OCI-LY1 (cell line): ENCODE measurements around the gene IGFBPL1.

Experiments used
- H2AFZ ChIP-seq: fragments of 200-600 bp; sonication (generic), shearing (Covaris generic); 2 replicates; pipeline ENCODE4 v1.6.0; 2014; ENCODE audit warnings: antibody characterized with exemption, mild to moderate bottlenecking, low read length
- H3F3A ChIP-seq: fragments of 200-600 bp; sonication (generic), shearing (Covaris generic); 2 replicates; pipeline ENCODE4 v1.6.0; 2014; ENCODE audit warnings: mild to moderate bottlenecking, antibody characterized with exemption, low read length, moderate library complexity; ENCODE audit not compliant: insufficient read depth
- H3K27ac ChIP-seq: fragments of 200-600 bp; sonication (generic); 2 replicates; pipeline ENCODE4 v1.5.1; 2014; ENCODE audit warnings: low read length, mixed run types, mild to moderate bottlenecking, low read depth; ENCODE audit not compliant: poor library complexity, severe bottlenecking
- H3K27me3 ChIP-seq: fragments of 200-600 bp; sonication (generic); 2 replicates; pipeline ENCODE4 v1.6.0; 2014; ENCODE audit warnings: antibody characterized with exemption, mild to moderate bottlenecking, low read length, moderate library complexity; ENCODE audit not compliant: insufficient read depth
- H3K36me3 ChIP-seq: fragments of 200-600 bp; sonication (generic); 2 replicates; pipeline ENCODE4 v1.6.1; 2014; ENCODE audit warnings: mild to moderate bottlenecking, antibody characterized with exemption, low read length, moderate library complexity, mixed read lengths; ENCODE audit not compliant: insufficient read depth
- H3K4me1 ChIP-seq: fragments of 200-600 bp; sonication (generic); 2 replicates; pipeline ENCODE4 v1.5.1; 2014; ENCODE audit warnings: mild to moderate bottlenecking, low read length, moderate library complexity; ENCODE audit not compliant: insufficient read depth, severe bottlenecking
- H3K4me2 ChIP-seq: fragments of 200-600 bp; sonication (generic), shearing (Covaris generic); 2 replicates; pipeline ENCODE4 v1.6.1; 2014; ENCODE audit warnings: low read length
- H3K4me3 ChIP-seq: fragments of 200-600 bp; sonication (generic); 2 replicates; pipeline ENCODE4 v1.5.1; 2014; ENCODE audit warnings: low read length, low read depth, mild to moderate bottlenecking, mixed read lengths; ENCODE audit not compliant: poor library complexity, severe bottlenecking
- H3K79me2 ChIP-seq: fragments of 200-600 bp; shearing (Covaris generic); 2 replicates; pipeline ENCODE4 v1.6.1; 2016; ENCODE audit warnings: mixed run types, low read length, mixed read lengths; ENCODE audit not compliant: insufficient read depth
- H3K9ac ChIP-seq: fragments of 200-600 bp; sonication (generic), shearing (Covaris generic); 2 replicates; pipeline ENCODE4 v1.6.1; 2014; ENCODE audit warnings: mild to moderate bottlenecking, low read length, mixed read lengths
- H3K9me2 ChIP-seq: fragments of 200-600 bp; sonication (generic), shearing (Covaris generic); 2 replicates; pipeline ENCODE4 v1.6.1; 2014; ENCODE audit warnings: low read depth, mild to moderate bottlenecking, low read length, mixed read lengths
- H3K9me3 ChIP-seq: fragments of 200-600 bp; shearing (Covaris generic); 2 replicates; pipeline ENCODE4 v1.6.1; 2014; ENCODE audit warnings: low read length, mixed read lengths
- H4K20me1 ChIP-seq: fragments of 200-600 bp; sonication (generic), shearing (Covaris generic); 2 replicates; pipeline ENCODE4 v1.6.0; 2016; ENCODE audit warnings: mild to moderate bottlenecking, low read length; ENCODE audit not compliant: insufficient read depth
- EZH2 ChIP-seq: fragments of 200-600 bp; sonication (generic), shearing (Covaris generic); IDR thresholded peaks from 2 replicates; pipeline ENCODE4 v1.8.0; 2017; ENCODE audit warnings: borderline replicate concordance, mixed run types, mild to moderate bottlenecking, antibody characterized with exemption, low read length, moderate library complexity, mixed read lengths
- TF ChIP-seq, protein P1 (sequence below): fragments of 200-600 bp; sonication (generic), shearing (Covaris generic); IDR thresholded peaks from 2 replicates; pipeline ENCODE4 v1.5.1; 2017; ENCODE audit warnings: mild to moderate bottlenecking, antibody characterized with exemption, low read length, moderate library complexity, mixed read lengths

The IGFBPL1 gene

DNA sequence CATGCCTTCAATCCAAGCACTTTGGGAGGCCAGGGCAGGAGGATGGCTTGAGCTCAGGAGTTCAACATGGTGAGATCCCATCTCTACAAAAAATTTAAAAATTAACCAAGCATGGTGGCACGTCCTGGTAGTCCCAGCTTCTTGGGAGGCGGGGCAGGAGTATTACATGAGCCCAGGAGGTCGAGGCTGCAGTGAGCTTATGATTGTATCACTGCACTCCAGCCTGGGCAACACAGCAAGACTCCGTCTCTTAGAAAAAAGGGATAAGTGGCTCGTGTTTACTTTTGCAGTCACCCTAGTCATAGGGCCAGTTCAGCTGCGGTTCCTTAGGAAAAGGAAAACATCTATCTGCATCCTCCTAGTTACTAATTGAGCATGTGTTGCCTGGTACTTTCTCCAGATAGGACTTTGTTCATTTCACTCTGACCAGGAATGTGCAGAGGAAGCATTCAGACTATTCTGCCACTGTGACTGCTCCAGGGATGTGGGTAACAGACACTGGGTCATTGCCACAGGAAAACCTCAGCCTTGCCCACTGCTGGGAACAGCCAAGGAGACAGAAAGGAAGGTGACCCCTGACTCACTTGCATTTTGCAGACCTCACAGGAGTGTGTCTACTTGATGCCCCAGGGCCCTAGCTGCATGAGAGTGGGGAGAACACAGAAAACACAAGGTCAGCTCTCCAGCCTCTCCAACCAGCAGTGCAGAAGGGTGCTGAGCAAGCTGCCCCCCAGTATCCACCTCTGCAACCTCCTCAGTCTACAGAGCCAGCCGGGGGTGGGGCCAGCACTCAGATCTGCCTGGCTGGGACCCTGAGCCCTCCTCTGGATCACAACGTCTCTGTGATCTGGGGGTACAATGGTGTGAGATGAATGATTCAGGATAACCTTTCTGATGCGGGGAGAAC lies 65.6 kb downstream of the IGFBPL1 start:
- no peak overlapping the region for H3K4me2 ChIP-seq
- no peaks in the 10 kb centered on the region for H3K9me2 ChIP-seq
- H3K27ac ChIP-seq: no peak overlapping the region
- H3K27me3 ChIP-seq: no peaks in the 10 kb centered on the region
- no peak overlapping the region for H2AFZ ChIP-seq
- no peaks in the 10 kb centered on the region for H3F3A ChIP-seq
- no peaks in the 10 kb centered on the region for H4K20me1 ChIP-seq
- H3K36me3 ChIP-seq: no peaks in the 10 kb centered on the region
- H3K79me2 ChIP-seq: no peaks in the 10 kb centered on the region
- no peak overlapping the region for H3K9ac ChIP-seq
- TF ChIP-seq EZH2: no peak
- TF ChIP-seq, protein P1, sequence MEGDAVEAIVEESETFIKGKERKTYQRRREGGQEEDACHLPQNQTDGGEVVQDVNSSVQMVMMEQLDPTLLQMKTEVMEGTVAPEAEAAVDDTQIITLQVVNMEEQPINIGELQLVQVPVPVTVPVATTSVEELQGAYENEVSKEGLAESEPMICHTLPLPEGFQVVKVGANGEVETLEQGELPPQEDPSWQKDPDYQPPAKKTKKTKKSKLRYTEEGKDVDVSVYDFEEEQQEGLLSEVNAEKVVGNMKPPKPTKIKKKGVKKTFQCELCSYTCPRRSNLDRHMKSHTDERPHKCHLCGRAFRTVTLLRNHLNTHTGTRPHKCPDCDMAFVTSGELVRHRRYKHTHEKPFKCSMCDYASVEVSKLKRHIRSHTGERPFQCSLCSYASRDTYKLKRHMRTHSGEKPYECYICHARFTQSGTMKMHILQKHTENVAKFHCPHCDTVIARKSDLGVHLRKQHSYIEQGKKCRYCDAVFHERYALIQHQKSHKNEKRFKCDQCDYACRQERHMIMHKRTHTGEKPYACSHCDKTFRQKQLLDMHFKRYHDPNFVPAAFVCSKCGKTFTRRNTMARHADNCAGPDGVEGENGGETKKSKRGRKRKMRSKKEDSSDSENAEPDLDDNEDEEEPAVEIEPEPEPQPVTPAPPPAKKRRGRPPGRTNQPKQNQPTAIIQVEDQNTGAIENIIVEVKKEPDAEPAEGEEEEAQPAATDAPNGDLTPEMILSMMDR: no peak
- H3K4me1 ChIP-seq: no peaks in the 10 kb centered on the region
- no peak overlapping the region for H3K4me3 ChIP-seq
- H3K9me3 ChIP-seq: no peaks in the 10 kb centered on the region

DNA sequence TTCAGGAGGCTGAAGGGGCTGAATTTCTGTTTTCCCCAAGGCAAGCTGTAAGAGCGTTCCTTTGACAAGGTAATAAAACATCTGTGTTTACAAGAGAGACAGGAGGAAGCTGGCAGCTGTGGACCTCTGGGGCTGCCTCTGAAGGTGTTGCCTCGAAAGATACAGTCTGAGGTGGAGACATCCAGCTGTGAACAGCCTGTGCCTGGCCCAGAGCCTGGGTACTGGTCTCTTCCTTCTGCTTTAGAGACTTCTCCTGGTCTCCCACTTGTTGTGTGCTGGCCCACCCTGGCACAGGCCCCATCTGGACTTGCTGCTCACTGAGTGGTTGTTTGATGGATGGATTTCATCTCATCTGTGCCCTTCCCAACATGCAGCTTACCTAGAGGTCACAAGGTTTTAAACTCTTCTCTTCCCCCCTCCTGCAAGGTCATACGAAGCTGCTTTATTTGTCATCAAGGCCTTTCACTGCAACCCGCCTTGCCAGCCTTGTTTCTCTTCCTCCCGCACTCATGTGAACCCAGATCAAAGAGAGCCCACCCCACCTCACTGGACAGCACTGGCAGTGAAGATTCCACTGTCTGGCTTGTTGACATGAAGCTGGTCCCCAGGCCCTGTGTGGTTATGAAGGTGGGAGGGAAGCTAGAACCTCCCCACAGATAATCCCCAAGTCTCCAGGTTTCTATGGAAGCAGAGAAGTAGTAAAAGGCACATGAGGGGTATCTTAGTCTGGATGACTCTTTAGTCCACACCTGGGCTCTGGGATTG lies 66.7 kb downstream of the IGFBPL1 start:
- Histone ChIP-seq H3K27me3 (no peaks in the 10 kb centered on the region), H3K79me2 (no peaks in the 10 kb centered on the region), H3K4me2 (no peak overlapping the region), H4K20me1 (no peaks in the 10 kb centered on the region), H2AFZ (no peak overlapping the region), H3K27ac (no peak overlapping the region), H3K4me1 (no peaks in the 10 kb centered on the region), H3F3A (no peaks in the 10 kb centered on the region), H3K9me2 (no peaks in the 10 kb centered on the region), H3K9me3 (no peaks in the 10 kb centered on the region), H3K9ac (no peak overlapping the region), H3K36me3 (no peaks in the 10 kb centered on the region), H3K4me3 (no peak overlapping the region)
- TF ChIP-seq, protein P1: no peak

DNA sequence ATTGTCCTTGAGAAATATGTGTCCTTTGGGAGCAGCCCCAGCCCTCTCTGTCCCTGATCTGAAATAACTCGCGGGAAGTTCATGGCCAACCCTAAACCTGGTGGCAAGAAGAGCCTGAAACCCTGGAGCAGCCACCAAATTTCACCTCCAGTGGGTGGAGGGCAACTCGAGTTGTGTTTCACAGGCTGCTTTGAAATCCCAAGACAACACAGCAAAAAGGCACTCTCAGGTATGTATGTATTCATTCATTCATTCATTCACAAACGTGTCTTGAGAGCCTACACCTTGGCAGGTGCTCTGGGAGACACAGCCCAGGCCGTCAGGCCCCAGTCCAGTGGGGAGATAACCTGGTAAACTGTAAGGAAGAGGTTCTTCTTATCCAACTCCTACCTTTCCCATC lies 67.4 kb downstream of the IGFBPL1 start:
- no peaks in the 10 kb centered on the region for H3K27me3 ChIP-seq
- H3K4me1 ChIP-seq: no peaks in the 10 kb centered on the region
- H3K9ac ChIP-seq: no peak overlapping the region
- no peak overlapping the region for H3K4me3 ChIP-seq
- H3K27ac ChIP-seq: no peak overlapping the region
- no peaks in the 10 kb centered on the region for H3K79me2 ChIP-seq
- no peak overlapping the region for H2AFZ ChIP-seq
- H3F3A ChIP-seq: no peaks in the 10 kb centered on the region
- no peak for TF ChIP-seq EZH2
- TF ChIP-seq, protein P1: no peak
- no peak overlapping the region for H3K4me2 ChIP-seq
- H3K36me3 ChIP-seq: no peaks in the 10 kb centered on the region
- no peaks in the 10 kb centered on the region for H4K20me1 ChIP-seq
- no peaks in the 10 kb centered on the region for H3K9me2 ChIP-seq
- no peaks in the 10 kb centered on the region for H3K9me3 ChIP-seq
